ENCODE measurements around the gene KRTAP4-7. TPM values are rescaled to one million over a fixed set of nuclear protein-coding genes. Genes with fewer than 3 reads are reported as not detected.
A peak's percentile ranks its signal among the peaks of the same experiment; 100 is the strongest.
"Not testable (repeated sequence)": the region's sequence is repeated elsewhere in the genome, so short reads cannot be mapped to it uniquely, and the experiment has no call there.

Gene KRTAP4-7
- total RNA-seq, result not detected
- long read RNA-seq, result 0 reads

GRCh38 chr17:41084100-41084856 lies at the start of gene KRTAP4-7:
Gene KRTAP4-7 (plus strand): TSS chr17:41084150. CDS start chr17:41084207, 57 bp downstream.
- H3K4me3 ChIP-seq; H3K36me3 ChIP-seq; H3K27me3 ChIP-seq (ENCODE audit: low read depth); DNase-seq; ATAC-seq; H3K9me3 ChIP-seq; H3K4me1 ChIP-seq; intact Hi-C loops (cut with DNase I); H3K27ac ChIP-seq: not testable (repeated sequence)

GRCh38 chr17:41034346-41034935 lies 49.5 kb upstream of the KRTAP4-7 start, which contains the start of gene KRTAP1-3:
Gene KRTAP1-3 (minus strand): TSS chr17:41034874. CDS start chr17:41034821, 53 bp downstream.
- intact Hi-C loops (cut with DNase I); H3K27ac ChIP-seq; H3K9me3 ChIP-seq; H3K4me1 ChIP-seq; H3K4me3 ChIP-seq; ATAC-seq; DNase-seq; H3K27me3 ChIP-seq (ENCODE audit: low read depth); H3K36me3 ChIP-seq: not testable (repeated sequence)

- no peak for TF ChIP-seq CTCF (IDR thresholded peaks at IDR 0.05)
- no peak for DNase-seq
- intact Hi-C loops (cut with DNase I), result no loop called here
- Histone ChIP-seq H3K9me3 (no peaks in the 10 kb centered on the region), H3K27me3 (ENCODE audit: low read depth) (no peaks in the 10 kb centered on the region), H3K27ac (no peak overlapping the region), H3K36me3 (no peaks in the 10 kb centered on the region), H3K4me1 (no peaks in the 10 kb centered on the region), H3K4me3 (no peak overlapping the region)
- ATAC-seq, result no peak
Observed at GRCh38 chr17:41037853-41038350, 46.0 kb upstream of the KRTAP4-7 start.

- DNase-seq; intact Hi-C loops (cut with DNase I); H3K27me3 ChIP-seq (ENCODE audit: low read depth); H3K4me1 ChIP-seq; H3K9me3 ChIP-seq; H3K36me3 ChIP-seq; H3K27ac ChIP-seq; H3K4me3 ChIP-seq; ATAC-seq: not testable (repeated sequence)
Observed at GRCh38 chr17:41040783-41041571, 43.0 kb upstream of the KRTAP4-7 start, which contains the start of gene KRTAP1-1. Gene KRTAP1-1 (minus strand): TSS chr17:41041450. CDS start chr17:41041397, 53 bp downstream.

- TF ChIP-seq CTCF (IDR thresholded peaks at IDR 0.05), result no peak
- no peak overlapping the region for H3K27ac ChIP-seq
- intact Hi-C loops (cut with DNase I), result no loop called here
- H3K4me1 ChIP-seq, result no peaks in the 10 kb centered on the region
- ATAC-seq (no peak), DNase-seq (no peak)
- no peaks in the 10 kb centered on the region for H3K36me3 ChIP-seq
- no peaks in the 10 kb centered on the region for H3K9me3 ChIP-seq
- peaks cover 9% of the 10 kb centered on the region for H3K27me3 ChIP-seq (ENCODE audit: low read depth)
- no peak overlapping the region for H3K4me3 ChIP-seq
Observed at GRCh38 chr17:41042953-41043352, 41.0 kb upstream of the KRTAP4-7 start.

GRCh38 chr17:41046735-41047465 lies 37.0 kb upstream of the KRTAP4-7 start, which contains the start of gene KRTAP2-1:
Gene KRTAP2-1 (minus strand): TSS chr17:41047316. CDS start chr17:41047267, 49 bp downstream.
- H3K4me1 ChIP-seq; H3K9me3 ChIP-seq; intact Hi-C loops (cut with DNase I); H3K4me3 ChIP-seq; H3K27ac ChIP-seq; DNase-seq; H3K36me3 ChIP-seq: not testable (repeated sequence)
- peaks cover 19% of the 10 kb centered on the region for H3K27me3 ChIP-seq (ENCODE audit: low read depth)
- ATAC-seq, result peak; percentile 13 to 16

- TF ChIP-seq CTCF (IDR thresholded peaks at IDR 0.05), result no peak
- no peak for ATAC-seq
- no peaks in the 10 kb centered on the region for H3K4me1 ChIP-seq
- no peak for DNase-seq
- no peaks in the 10 kb centered on the region for H3K36me3 ChIP-seq
- intact Hi-C loops (cut with DNase I), result no loop called here
- H3K27ac ChIP-seq, result no peak overlapping the region
- H3K27me3 ChIP-seq (ENCODE audit: low read depth), result peaks cover 19% of the 10 kb centered on the region
- H3K4me3 ChIP-seq, result no peak overlapping the region
- H3K9me3 ChIP-seq, result no peaks in the 10 kb centered on the region
Observed at GRCh38 chr17:41048441-41048840, 35.5 kb upstream of the KRTAP4-7 start.

All from lower lobe of right lung (tissue), 2 donors.